ENCODE data around the gene ENTPD8. TPM values are rescaled to one million over a fixed set of nuclear protein-coding genes. Genes with fewer than 3 reads are reported as not detected.
"Not testable (repeated sequence)": the region's sequence is repeated elsewhere in the genome, so short reads cannot be mapped to it uniquely, and the experiment has no call there.

ENTPD8 gene
- total RNA-seq, 2 experiments from 2014 or later = not detected

- H3K4me3 Mint-ChIP-seq = no peak overlapping the region
- no peak for DNase-seq
- peaks cover 5% of the 10 kb centered on the region for H3K27me3 Mint-ChIP-seq
- ATAC-seq = no peak
- TF ChIP-seq, protein P1, sequence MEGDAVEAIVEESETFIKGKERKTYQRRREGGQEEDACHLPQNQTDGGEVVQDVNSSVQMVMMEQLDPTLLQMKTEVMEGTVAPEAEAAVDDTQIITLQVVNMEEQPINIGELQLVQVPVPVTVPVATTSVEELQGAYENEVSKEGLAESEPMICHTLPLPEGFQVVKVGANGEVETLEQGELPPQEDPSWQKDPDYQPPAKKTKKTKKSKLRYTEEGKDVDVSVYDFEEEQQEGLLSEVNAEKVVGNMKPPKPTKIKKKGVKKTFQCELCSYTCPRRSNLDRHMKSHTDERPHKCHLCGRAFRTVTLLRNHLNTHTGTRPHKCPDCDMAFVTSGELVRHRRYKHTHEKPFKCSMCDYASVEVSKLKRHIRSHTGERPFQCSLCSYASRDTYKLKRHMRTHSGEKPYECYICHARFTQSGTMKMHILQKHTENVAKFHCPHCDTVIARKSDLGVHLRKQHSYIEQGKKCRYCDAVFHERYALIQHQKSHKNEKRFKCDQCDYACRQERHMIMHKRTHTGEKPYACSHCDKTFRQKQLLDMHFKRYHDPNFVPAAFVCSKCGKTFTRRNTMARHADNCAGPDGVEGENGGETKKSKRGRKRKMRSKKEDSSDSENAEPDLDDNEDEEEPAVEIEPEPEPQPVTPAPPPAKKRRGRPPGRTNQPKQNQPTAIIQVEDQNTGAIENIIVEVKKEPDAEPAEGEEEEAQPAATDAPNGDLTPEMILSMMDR (IDR thresholded peaks at IDR 0.05) = no peak
- POLR2A ChIA-PET = interaction anchor here (0.6 to 1.5 kb wide), 2 partner anchors 12 to 22 kb away, joined by 3 read pairs; no protein-coding TSS in a partner anchor
- intact Hi-C loops (cut with micrococcal nuclease) = no loop called here
- CTCF ChIA-PET = no interaction called here
- peaks cover 6% of the 10 kb centered on the region for H3K4me1 Mint-ChIP-seq (ENCODE audit: low read depth)
- H3K9me3 Mint-ChIP-seq = peaks cover 23% of the 10 kb centered on the region
- H3K27ac Mint-ChIP-seq = no peak overlapping the region
- H3K36me3 Mint-ChIP-seq (ENCODE audit: low read depth) = peaks cover 20% of the 10 kb centered on the region
Measured at GRCh38 chr9:137474271-137474670, 33.1 kb upstream of the ENTPD8 start.

DNA sequence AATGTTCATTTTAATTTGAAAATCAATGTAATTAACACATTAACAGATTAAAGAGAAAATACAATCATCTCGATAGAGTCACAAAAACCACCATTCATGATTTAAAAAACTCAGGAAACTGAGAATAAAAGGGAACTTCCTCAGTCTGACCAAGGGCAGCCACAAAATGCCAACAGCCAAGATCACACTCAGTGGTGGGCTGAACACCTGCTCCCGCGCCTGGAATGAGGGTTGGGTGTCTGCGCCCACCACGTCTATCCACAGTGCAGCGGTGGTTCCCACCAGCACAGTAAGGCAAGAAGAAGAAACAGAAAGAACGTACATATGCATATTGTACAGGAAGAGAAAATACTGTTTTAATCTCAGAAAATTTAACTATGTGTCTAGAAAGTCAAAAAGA lies 29.6 kb upstream of the ENTPD8 start:
- Mint-ChIP-seq H3K27me3 (peaks cover 11% of the 10 kb centered on the region), H3K36me3 (ENCODE audit: low read depth) (peaks cover 16% of the 10 kb centered on the region), H3K27ac (no peak overlapping the region), H3K4me3 (no peak overlapping the region), H3K9me3 (peaks cover 16% of the 10 kb centered on the region), H3K4me1 (ENCODE audit: low read depth) (peaks cover 8% of the 10 kb centered on the region)
- POLR2A ChIA-PET = interaction anchor here (1.3 kb wide), 1 partner anchor 21 kb away, joined by 4 read pairs; no protein-coding TSS in a partner anchor
- DNase-seq (peak; percentile 65), ATAC-seq (peak; percentile 84)
- TF ChIP-seq, protein P1 (IDR thresholded peaks at IDR 0.05) = no peak
- intact Hi-C loops (cut with micrococcal nuclease) = no loop called here
- CTCF ChIA-PET = interaction anchor here (0.8 to 1.2 kb wide), 2 partner anchors 9 to 28 kb away, joined by 3 to 4 read pairs; no protein-coding TSS in a partner anchor

- H3K4me1 Mint-ChIP-seq (ENCODE audit: low read depth) = peaks cover 11% of the 10 kb centered on the region
- DNase-seq (no peak), ATAC-seq (no peak)
- POLR2A ChIA-PET = no interaction called here
- peaks cover 2% of the 10 kb centered on the region for H3K9me3 Mint-ChIP-seq
- H3K36me3 Mint-ChIP-seq (ENCODE audit: low read depth) = peaks cover 2% of the 10 kb centered on the region
- H3K27me3 Mint-ChIP-seq = peaks cover 11% of the 10 kb centered on the region
- CTCF ChIA-PET = no interaction called here
- H3K27ac Mint-ChIP-seq = no peak overlapping the region
- intact Hi-C loops (cut with micrococcal nuclease) = no loop called here
- no peak overlapping the region for H3K4me3 Mint-ChIP-seq
- TF ChIP-seq, protein P1 (IDR thresholded peaks at IDR 0.05) = no peak
Measured at GRCh38 chr9:137467896-137468295, 26.7 kb upstream of the ENTPD8 start.

DNA sequence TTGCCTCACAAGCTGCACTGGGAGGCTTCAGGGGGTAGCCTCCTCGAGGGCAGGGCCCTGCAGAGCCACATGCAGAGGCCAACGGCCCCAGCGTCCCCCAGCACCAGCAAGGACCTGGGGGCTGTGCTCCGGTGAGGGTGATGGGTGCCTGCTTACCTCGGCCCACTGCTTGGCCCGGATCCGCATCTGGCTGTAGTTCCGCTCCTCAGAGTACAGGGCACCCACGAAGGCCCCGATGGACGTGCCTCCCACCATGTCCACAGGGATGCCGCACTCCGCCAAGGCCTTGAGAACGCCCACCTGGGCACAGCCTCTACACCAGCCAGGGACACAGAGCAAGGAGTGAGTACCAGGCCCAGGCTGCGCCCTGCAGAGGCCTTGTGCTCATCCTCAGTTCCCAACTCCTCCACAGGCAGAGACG lies 26.0 kb upstream of the ENTPD8 start:
- peaks cover 12% of the 10 kb centered on the region for H3K4me1 Mint-ChIP-seq (ENCODE audit: low read depth)
- intact Hi-C loops (cut with micrococcal nuclease) = no loop called here
- no peak for ATAC-seq
- no peak overlapping the region for H3K27ac Mint-ChIP-seq
- no peak overlapping the region for H3K4me3 Mint-ChIP-seq
- TF ChIP-seq, protein P1 (IDR thresholded peaks at IDR 0.05) = no peak
- no peaks in the 10 kb centered on the region for H3K36me3 Mint-ChIP-seq (ENCODE audit: low read depth)
- ChIA-PET CTCF (no interaction called here), POLR2A (no interaction called here)
- no peaks in the 10 kb centered on the region for H3K9me3 Mint-ChIP-seq
- peaks cover 11% of the 10 kb centered on the region for H3K27me3 Mint-ChIP-seq
- no peak for DNase-seq

DNA sequence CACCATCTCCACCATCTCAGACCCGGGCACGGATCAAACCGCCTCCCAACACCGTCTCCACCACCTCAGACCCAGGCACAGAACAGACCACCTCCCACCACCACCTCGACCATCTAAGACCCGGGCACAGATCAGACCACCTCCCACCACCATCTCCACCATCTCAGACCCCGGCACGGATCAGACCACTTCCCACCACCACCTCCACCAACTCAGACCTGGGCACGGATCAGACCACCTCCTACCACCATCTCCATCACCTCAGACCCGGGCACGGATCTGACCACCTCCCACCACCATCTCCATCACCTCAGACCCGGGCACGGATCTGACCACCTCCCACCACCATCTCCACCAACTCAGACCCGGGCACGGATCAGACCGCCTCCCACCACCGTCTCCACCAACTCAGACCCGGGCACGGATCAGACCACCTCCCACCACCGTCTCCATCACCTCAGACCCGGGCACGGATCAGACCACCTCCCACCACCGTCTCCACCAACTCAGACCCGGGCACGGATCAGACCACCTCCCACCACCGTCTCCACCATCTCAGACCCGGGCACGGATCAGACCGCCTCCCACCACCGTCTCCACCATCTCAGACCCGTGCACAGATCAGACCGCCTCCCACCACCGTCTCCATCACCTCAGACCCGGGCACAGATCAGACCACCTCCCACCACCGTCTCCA lies 25.4 kb upstream of the ENTPD8 start:
- peaks cover 11% of the 10 kb centered on the region for H3K27me3 Mint-ChIP-seq
- H3K4me3 Mint-ChIP-seq; DNase-seq; H3K36me3 Mint-ChIP-seq (ENCODE audit: low read depth); H3K27ac Mint-ChIP-seq; intact Hi-C loops (cut with micrococcal nuclease); CTCF ChIA-PET; H3K9me3 Mint-ChIP-seq; ATAC-seq; POLR2A ChIA-PET: not testable (repeated sequence)
- H3K4me1 Mint-ChIP-seq (ENCODE audit: low read depth) = peaks cover 14% of the 10 kb centered on the region
